HepG2 (cell line): Measurements from ENCODE around the gene MAGEC1.

ENCODE experiments used
- CTCF ChIP-seq: sonication (generic); formaldehyde crosslinking; IDR thresholded peaks from 2 replicates; pipeline ENCODE4 v1.5.0; 2020; ENCODE audit warnings: mild to moderate bottlenecking, missing genetic modification reagents, moderate library complexity
- FOXA1 ChIP-seq, 2 experiments: fragments of 450-650 bp in 1 of 2; sonication (generic) in 1 of 2; formaldehyde crosslinking in 1 of 2; IDR thresholded peaks; 2 replicates each; pipeline versions ENCODE4 v1.4.0 to v1.6.1; 2016 to 2020; ENCODE audit warnings: missing genetic modification reagents in 1 of 2
- GPN1 ChIP-seq: sonication (generic); formaldehyde crosslinking; IDR thresholded peaks from 2 replicates; pipeline ENCODE4 v1.5.1; 2020; ENCODE audit warnings: missing genetic modification reagents, borderline replicate concordance
- HNRNPL ChIP-seq: fragments of 200-400 bp; formaldehyde crosslinking; IDR thresholded peaks from 2 replicates; pipeline ENCODE4 v1.6.1; 2017; ENCODE audit warnings: mild to moderate bottlenecking, low read depth, low read length
- IKZF1 ChIP-seq: fragments of 450-650 bp; IDR thresholded peaks from 2 replicates; pipeline ENCODE4 v1.7.1; 2016
- PBX3 ChIP-seq: sonication (generic); formaldehyde crosslinking; IDR thresholded peaks from 2 replicates; pipeline ENCODE4 v1.8.1; 2023; ENCODE audit warnings: missing genetic modification reagents, inconsistent platforms, borderline replicate concordance
- RORA ChIP-seq: sonication (generic); formaldehyde crosslinking; IDR thresholded peaks from 2 replicates; pipeline ENCODE4 v1.5.0; 2020; ENCODE audit warnings: mild to moderate bottlenecking, missing genetic modification reagents, moderate library complexity
- SNRNP70 ChIP-seq: fragments of 200-400 bp; formaldehyde crosslinking; IDR thresholded peaks from 2 replicates; pipeline ENCODE4 v1.6.1; 2017; ENCODE audit warnings: mild to moderate bottlenecking, low read depth, low read length, moderate library complexity
- ZBTB8A ChIP-seq: sonication (generic); formaldehyde crosslinking; IDR thresholded peaks from 2 replicates; pipeline ENCODE4 v1.4.0; 2020; ENCODE audit warnings: mild to moderate bottlenecking, low read depth, missing genetic modification reagents, borderline replicate concordance
- ZNF12 ChIP-seq: sonication (generic); formaldehyde crosslinking; IDR thresholded peaks from 2 replicates; pipeline ENCODE4 v1.5.0; 2020; ENCODE audit warnings: missing genetic modification reagents
- ZNF205 ChIP-seq: IDR thresholded peaks from 2 replicates; pipeline ENCODE4 v1.6.1; 2018; ENCODE audit warnings: missing biosample characterization, missing genetic modification reagents
- ZNF264 ChIP-seq: sonication (generic); formaldehyde crosslinking; IDR thresholded peaks from 2 replicates; pipeline ENCODE4 v1.4.0; 2020; ENCODE audit warnings: missing genetic modification reagents
- TF ChIP-seq, protein P1 (sequence below): conservative IDR thresholded peaks from 2 replicates; pipeline ENCODE4 v1.6.1; 2018; ENCODE audit warnings: missing genetic modification reagents

DNA sequence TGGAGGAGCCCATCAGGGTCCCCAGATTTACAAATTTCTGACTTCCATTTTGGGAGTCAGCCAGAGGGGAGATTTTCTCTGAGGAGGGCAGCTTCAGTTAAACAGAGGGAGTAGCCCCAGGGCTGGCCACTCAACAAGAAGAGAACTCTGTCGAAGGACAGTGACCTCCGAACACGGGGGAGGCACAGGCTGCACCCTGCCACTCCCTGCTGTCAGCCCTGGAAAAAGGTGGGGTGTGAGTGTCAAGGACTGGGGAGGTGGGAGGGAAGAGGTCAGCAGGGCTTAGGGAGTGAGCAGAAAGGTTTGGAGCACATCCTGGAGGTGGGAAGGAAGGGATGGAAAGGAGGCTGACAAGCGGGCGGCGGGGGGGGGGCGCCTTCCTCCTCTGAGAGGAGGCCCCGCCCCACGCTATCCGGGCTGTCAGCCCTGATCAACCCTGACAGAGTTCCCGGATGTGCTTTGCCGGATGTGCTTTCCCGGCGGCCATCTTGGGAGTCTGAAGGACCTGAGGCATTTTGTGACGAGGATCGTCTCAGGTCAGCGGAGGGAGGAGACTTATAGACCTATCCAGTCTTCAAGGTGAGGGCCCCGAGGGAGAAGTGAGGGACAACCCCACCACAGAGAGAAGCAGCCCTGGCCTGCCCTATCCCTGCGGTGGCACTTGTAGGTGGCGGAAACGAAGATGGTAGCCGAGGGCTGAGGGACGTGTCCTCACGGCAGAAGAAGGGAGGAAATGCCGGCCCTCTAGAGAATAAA, at the start of gene MAGEC1:
- TF ChIP-seq CTCF (CRISPR knock-in tag) (no peak), RORA (no peak), ZBTB8A (CRISPR knock-in tag) (no peak), IKZF1 (no peak), PBX3 (no peak), ZNF12 (CRISPR knock-in tag) (no peak), SNRNP70 (no peak), ZNF264 (CRISPR knock-in tag) (no peak), ZNF205 (no peak), FOXA1 (IDR thresholded peaks at IDR 0.05) (no peak), FOXA1 (CRISPR knock-in tag; IDR thresholded peaks at IDR 0.05) (no peak), GPN1 (CRISPR knock-in tag) (no peak), HNRNPL (no peak)
- TF ChIP-seq, protein P1, sequence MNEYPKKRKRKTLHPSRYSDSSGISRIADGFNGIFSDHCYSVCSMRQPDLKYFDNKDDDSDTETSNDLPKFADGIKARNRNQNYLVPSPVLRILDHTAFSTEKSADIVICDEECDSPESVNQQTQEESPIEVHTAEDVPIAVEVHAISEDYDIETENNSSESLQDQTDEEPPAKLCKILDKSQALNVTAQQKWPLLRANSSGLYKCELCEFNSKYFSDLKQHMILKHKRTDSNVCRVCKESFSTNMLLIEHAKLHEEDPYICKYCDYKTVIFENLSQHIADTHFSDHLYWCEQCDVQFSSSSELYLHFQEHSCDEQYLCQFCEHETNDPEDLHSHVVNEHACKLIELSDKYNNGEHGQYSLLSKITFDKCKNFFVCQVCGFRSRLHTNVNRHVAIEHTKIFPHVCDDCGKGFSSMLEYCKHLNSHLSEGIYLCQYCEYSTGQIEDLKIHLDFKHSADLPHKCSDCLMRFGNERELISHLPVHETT (CRISPR knock-in tag), result no peak
